HT1080 (cell line): ENCODE data around the gene TP53RK. TPM values are rescaled to one million over a fixed set of nuclear protein-coding genes. Genes with fewer than 3 reads are reported as not detected.
A peak's percentile ranks its signal among the peaks of the same experiment; 100 is the strongest.

Experiments
- DNase-seq: peaks from one replicate; pipeline ENCODE4 v3.0.0-alpha.2; 2015; ENCODE audit warnings: low read depth
- polyA plus RNA-seq, 2 experiments: library from polyadenylated mRNA; depleted of rRNA; stranded (reverse); fragments of >200 nt; gene quantifications; 2 replicates each; pipeline ENCODE4 v1.2.3, GENCODE V29; 2015
- total RNA-seq: library from RNA; depleted of rRNA; stranded (reverse); fragments of >200 nt; shearing (Covaris generic); gene quantifications from 2 replicates; pipeline ENCODE4 v1.2.3, GENCODE V29; 2014; rRNA removed

TP53RK gene
- 19.3 and 23.8 TPM in 2 replicates for total RNA-seq
- polyA plus RNA-seq (2015; cell fraction: cytosol; rRNA removed): 10.2 and 11.0 TPM in 2 replicates
- polyA plus RNA-seq (2015; cell fraction: nucleus; rRNA removed): 6.1 and 6.5 TPM in 2 replicates

- DNase-seq: peak; percentile 100
These were observed at the start of gene TP53RK for GRCh38 chr20:46689082-46689753. TP53RK (minus strand) TSS chr20:46689444; CDS start chr20:46689414, 30 bp downstream.

GRCh38 chr20:46735436-46735835, 46.2 kb upstream of the TP53RK start:
- no peak for DNase-seq

GRCh38 chr20:46731770-46732169, 42.5 kb upstream of the TP53RK start:
- DNase-seq: no peak

- no peak for DNase-seq
These were observed 36.2 kb upstream of the TP53RK start for GRCh38 chr20:46725186-46726165.

- no peak for DNase-seq
These were observed 35.2 kb upstream of the TP53RK start for GRCh38 chr20:46724343-46724959.

GRCh38 chr20:46723039-46723438, 33.8 kb upstream of the TP53RK start:
- DNase-seq: no peak

GRCh38 chr20:46722450-46722849, 33.2 kb upstream of the TP53RK start:
- no peak for DNase-seq

GRCh38 chr20:46721476-46721875, 32.2 kb upstream of the TP53RK start:
- no peak for DNase-seq

- peak; percentile 20 for DNase-seq
These were observed 31.7 kb upstream of the TP53RK start for GRCh38 chr20:46720776-46721425.

- DNase-seq: no peak
These were observed 30.8 kb upstream of the TP53RK start for GRCh38 chr20:46720019-46720418.

GRCh38 chr20:46717818-46718541, 28.7 kb upstream of the TP53RK start:
- DNase-seq: no peak

- no peak for DNase-seq
These were observed 26.1 kb upstream of the TP53RK start for GRCh38 chr20:46715292-46715756.

- DNase-seq: no peak
These were observed 25.0 kb upstream of the TP53RK start for GRCh38 chr20:46713957-46714834.

GRCh38 chr20:46712056-46712636, 22.9 kb upstream of the TP53RK start:
- DNase-seq: no peak

GRCh38 chr20:46710153-46710913, 21.1 kb upstream of the TP53RK start:
- no peak for DNase-seq

- DNase-seq: no peak
These were observed 20.4 kb upstream of the TP53RK start, which contains the start of gene SLC2A10 for GRCh38 chr20:46709459-46710152. SLC2A10 (plus strand) TSS chr20:46709649; CDS start chr20:46709737, 88 bp downstream.

- DNase-seq: no peak
These were observed 19.8 kb upstream of the TP53RK start for GRCh38 chr20:46709055-46709458.
